Left hindlimb (tissue), 1 donor: ENCODE data around the gene GALT.
"Not testable (repeated sequence)": the region's sequence is repeated elsewhere in the genome, so short reads cannot be mapped to it uniquely, and the experiment has no call there.

ENCODE experiments used
- DNase-seq: peaks from one replicate; pipeline ENCODE4 v3.0.0-alpha.2; 2018

Gene GALT

DNA sequence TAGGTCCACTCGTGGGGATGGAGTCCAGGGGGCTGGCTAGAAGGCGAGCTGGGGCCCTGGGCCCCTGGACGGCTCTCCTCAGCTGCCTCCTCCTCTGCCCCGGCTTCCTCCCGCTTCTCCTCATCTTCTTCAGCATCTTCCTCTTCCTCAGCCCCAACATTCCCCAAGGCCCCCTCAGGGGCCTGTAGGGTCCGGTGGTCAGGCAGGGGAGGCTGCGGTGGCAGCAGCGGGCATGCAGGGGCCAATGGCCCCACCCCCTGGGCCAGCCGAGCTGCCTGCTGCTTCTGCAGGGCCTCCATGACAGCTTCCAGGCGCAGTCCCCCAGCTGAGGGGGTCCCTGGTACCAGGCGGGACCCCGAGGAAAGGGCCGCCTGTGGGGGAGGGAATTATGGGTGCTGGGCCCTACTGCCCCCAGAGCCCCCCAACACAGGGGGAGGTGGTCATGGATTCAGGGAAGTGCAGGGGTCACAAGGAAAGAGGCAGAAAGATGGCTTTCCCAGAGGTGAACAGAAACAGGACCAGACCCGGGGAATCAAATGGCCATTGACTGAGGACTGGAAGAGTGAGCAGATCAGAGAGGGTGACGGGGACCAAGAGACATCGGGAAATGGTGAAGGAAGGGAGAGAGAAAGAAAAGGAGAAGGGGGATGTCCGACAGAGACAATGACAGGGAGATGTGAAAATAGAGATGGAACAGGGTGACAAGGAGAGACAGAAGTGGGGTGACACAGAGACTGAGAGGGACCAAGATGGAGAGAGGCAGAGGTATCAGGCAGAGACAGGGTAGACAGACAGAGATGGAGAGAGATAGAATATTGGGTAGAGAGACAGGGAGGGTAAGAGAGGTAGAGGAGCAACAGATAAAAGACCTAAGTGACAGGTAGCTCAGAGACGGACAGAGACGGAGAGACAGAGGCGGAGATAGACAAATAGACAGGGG, 18.5 kb upstream of the GALT start:
- no peak for DNase-seq

DNA sequence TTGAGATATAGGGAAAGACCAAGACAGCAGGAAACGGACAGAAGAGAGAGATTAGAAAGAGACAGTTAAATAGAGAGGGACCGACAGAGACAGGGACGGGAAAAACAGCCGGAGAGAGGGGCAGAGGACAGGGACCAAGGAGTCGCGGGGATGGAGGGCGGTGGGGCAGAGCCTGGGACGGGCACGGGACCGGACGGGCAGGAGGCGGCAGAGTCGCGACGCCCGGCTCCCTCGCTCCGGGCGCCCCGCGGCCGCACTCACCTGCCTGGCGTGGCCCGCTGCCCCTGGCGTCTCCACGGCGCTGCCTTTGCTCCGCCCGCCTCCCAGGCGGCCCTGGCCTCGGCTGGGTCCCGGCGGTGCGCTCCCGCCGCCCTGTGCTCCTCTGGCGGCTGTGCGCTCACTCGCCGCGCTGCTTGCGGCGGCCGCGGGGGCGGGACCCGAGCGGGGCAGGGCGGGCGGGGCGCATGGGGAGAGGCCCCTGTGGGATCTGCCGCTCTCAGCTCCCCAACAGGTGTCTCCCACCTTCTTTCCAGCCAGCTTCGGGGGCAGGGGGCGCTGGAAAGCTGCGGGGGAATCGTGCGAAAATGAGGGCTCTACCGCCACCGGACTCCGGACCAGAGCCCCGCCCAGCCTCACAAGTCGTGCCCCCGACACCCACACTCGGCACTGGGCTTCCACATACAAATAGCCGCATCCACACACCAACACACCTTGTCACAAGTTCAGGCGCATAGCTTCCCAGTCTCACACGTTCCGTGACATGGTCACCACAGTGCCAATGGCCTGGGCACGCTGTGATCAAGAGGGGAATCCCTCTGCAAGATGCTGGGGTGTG, 17.6 kb upstream of the GALT start, which contains the start of gene ARID3C:
Gene ARID3C, minus strand, starts transcription at position 411 of the 835 bp plus-strand sequence. CDS start 1,052 bp downstream, outside the sequence.
- no peak for DNase-seq

DNA sequence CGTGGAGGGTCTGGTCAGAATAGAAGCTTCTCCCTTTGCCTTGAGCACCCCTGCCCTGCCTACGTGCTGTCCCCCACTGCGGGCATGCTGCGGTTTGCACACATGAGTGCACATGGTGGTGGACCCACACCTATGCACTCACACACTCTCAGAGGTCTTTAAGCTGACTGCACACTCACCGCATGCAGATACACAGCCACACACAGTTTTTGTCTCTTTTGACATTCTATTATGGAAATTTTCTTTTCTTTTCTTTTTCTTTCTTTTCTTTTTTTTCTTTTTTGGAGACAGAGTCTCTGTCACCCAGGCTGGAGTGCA, 17.0 kb upstream of the GALT start:
- DNase-seq, result no peak

DNA sequence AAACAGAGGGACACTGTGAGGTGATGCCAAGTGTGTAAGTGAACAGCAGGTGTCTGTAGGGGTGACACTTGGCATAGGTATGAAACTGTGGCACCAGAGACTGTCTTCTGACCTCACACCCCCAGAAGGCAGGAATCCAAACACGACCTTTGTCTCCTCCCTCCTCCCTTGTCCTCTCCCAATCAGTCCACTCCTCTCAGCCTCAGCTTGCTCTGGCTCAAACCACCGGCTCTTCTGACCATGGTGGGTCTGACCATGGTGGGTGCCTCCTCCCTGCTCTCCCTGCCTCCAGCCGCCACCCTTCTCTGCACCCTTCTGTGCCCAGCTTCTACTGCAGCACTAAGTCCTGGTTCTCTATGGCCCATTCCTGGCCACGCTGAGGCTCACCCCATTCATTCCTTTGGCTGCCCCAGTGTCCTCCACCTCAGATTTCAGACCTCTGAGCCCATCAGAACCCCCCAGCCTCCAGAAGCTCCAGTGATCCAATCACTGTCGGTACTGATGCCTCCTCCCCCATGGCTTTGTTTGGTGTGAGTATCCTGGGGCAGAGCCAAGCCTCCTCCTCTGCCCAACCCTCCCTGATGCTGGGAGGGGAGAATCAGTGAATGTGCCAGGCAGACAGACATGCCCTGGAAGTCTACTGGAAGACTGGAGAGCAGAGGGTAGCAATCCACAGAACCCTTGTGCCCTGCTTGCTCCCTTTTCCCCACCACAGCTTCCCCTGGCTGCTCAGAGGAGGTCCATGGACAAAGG, 15.9 kb upstream of the GALT start:
- no peak for DNase-seq

DNA sequence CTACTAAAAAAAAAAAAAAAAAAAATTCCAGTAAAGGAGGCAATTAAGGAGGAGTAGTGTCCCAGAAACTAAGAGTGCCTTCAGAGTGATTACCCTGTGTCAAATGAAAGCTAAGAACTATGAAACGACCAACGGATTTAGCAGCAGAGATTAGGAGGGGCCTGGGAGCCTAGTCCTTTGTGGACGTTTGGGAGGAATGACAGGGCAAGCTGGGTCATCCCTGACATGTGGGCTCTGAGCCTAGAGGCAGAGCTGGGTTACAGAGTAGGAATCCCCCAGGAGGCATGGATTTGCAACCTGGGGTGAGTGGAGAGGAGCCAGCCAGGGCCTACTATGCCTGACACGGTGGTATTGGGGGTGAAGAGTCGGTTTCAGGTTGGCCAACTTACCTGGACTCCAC, 13.3 kb upstream of the GALT start:
- DNase-seq, result no peak

DNA sequence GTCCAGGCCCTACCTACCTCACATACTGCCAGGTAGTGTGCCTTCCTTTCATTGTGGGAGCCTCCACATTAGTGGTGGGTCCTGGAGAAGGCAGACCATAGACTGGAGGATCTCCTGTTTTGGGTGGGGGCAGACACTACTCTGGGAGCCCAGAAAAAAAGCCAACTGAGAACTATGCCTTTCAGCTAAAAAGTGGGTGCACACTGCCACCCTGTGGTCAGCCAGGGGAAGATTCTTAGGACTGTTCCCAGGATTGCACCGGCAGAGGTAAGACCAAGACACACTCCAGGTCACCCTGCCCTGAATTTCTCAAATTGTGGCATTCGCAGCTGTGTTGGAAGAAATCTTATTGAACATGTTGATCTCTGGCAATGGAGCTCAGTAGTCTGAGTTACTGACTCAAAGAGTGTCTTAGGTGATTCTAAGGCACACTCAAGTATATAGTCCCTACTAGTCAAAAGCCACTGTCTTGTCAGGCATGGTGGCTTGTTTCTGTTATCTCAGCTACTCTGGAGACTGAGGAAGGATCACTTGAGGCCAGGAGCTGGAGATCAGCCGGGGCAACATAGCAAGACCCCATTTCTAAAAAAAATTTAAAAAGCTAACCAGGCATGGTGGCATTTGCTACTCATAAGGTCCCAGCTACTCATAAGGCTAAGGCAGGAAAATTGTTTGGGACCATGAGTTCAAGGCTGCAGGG, 12.5 kb upstream of the GALT start:
- peak; percentile 77 for DNase-seq

DNA sequence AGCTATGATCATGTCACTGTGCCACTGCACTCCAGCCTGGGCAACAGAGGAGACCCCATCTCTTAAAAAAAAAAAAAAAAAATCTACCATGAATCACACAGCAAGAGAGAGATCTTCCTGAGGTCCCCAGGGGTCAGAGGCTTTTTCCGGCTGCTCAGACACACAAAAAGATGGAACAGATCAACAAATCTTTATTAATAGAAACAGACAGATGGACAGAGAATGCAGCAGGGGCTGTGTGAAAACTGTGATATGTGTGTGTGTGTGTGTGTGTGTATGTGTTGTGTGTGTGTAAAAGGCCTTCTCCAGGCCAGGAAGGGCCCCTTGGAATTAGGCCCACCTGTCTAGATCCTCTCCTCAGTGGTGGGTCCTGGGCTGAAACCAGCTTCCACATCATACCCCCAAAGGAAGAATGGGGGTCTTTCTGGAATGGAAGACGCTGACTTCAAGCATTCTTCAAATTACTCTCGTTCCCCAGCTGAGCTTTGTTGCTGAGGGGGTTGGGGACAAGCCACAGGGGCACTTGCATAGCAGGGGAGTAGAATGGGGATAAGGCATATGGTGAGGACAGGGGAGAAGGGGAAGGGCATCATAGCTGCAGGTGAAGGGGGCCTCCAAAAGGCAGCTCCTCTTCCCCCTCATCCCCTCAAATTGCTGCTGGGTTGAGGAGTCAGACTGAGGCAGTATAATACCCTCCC, 11.8 kb upstream of the GALT start:
- DNase-seq, result no peak

DNA sequence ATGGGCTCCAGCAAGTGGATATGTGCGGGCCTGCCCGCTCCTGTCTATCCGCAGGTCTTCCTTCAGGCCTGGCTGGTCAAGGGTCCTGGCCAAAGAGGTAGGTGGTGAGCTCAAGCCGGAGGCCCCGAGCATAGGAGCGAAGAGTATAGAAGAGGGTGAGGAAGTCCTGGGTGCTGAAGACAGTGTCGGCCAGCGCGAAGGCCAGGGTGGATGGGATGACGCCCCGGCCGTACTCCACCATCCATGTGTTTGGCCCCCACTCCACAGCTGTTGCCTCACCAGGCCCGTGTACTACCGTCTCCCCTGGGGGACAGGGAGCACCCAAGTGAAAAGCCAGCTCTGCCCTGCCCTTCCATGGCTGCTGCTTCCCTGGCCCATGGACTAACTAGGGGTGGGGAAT, 10.9 kb upstream of the GALT start:
- no peak for DNase-seq

DNA sequence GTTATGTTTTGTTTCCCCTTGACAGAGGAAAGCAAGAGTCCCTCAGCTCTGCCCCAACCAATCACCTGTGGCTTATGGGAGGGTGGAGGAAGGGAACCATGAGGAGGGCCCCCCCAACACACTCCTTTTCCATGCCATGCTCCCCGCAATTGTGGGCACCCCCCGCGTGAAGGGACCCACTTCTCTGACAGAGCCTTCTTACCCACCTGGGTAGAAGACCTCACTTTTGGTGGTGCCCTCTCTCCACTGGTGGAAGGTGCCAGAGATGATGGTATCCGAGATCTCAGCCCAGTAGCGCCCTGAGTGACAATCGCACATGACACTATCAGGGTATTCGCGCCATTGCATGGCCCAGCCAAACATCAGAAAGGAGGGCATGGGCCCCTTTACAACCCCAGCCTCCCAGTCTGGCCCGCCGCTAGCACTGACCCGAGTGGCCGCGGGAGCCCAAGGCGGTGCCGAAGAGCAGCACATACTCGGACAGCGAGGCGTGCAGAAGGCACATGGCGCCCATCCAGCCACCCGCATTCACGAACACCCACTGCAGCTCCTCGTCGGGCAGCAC, 9.6 kb upstream of the GALT start:
- no peak for DNase-seq

DNA sequence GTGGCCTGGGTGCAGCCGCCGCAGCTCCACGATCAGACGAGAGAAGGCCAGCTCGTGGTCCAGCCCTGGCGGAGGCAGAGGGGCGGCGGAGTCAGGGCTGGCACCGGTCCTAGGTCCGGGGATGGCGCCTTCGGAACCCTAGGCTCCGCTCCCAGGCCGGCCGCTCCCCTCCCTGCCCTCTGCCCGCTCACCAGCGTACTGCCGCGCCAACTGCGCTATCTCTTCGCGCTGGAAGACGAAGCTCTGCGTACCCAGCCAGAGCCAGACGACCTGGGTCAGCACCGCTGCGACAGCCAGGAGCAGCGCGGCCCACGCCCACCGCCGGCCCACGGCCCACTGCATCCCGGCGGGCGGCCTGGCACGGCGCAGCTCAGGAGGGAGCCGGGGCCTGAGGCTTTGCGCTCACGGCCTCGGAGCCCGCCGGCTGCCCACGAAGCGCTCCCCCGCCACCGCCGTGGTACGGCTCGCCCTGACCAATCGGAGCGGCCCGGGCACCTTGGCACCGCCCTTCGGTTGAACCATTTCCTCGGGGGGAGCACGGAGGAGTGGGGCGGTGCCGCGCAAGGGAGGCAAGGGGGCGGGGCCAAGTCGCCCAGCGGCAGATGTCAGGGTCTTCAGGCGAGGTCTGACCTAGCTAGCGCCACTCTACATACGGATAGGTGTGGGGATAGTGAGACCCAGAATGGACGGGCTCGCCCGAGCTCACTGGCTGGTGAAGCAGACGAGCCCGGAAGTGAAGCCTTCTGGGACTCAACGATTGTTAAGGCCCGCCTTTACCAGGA, 8.9 kb upstream of the GALT start, which contains the start of gene SIGMAR1:
Gene SIGMAR1, minus strand, starts transcription at position 432 of the 782 bp plus-strand sequence. Its CDS starts 90 bp downstream, at position 342.
- DNase-seq, result peak; percentile 95

DNA sequence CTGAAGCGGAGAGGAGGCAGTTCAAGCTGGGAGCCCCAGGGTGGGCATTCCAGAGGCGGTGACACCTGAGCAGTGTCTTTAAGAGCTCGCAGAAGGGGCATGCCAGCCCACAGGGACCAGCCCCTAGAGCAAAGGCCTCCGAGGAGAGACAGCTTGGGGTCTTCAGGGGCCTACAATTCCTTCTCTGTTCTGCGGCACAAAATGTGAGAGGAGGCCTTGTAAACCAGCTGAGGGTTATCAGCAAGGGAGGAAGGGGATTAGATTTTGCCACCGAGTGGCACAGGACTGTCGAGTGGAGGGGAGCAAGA, 8.4 kb upstream of the GALT start:
- no peak for DNase-seq

DNA sequence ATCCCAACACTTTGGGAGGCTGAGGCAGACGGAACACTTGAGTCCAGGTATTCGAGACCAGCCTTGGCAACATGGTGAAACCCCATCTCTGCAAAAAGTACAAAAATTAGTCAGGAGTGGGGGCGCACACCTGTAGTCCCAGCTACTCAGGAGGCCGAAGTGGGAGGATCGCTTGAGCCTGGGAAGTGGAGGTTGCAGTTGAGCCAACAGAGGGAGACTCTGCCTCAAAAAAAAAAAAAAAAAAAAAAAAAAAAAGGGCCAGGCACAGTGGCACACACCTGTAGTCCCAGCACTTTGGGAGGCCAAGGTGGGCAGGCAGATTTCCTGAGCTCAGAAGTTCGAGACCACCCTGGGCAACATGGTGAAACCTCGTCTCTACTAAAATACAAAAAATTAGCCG, 7.2 kb upstream of the GALT start:
- DNase-seq, result not testable (repeated sequence)

DNA sequence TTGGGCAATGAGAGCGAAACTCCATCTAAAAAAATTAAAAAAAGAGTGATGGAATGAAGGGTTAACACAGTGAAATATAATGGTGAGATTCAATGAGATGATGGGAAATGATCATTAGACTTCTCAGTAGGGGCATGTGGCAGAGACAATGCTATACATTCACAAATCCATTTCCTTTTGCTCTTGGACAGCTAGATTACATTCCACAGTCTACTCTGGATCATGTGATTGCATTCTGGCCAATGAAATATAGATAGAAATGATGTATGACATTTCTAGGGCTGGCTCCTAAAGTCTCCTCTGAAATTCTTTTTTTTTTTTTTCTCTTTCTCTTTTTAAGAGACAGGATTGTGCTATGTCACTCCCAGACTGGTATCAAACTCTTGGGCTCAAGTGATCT, 3.8 kb upstream of the GALT start:
- DNase-seq, result no peak

DNA sequence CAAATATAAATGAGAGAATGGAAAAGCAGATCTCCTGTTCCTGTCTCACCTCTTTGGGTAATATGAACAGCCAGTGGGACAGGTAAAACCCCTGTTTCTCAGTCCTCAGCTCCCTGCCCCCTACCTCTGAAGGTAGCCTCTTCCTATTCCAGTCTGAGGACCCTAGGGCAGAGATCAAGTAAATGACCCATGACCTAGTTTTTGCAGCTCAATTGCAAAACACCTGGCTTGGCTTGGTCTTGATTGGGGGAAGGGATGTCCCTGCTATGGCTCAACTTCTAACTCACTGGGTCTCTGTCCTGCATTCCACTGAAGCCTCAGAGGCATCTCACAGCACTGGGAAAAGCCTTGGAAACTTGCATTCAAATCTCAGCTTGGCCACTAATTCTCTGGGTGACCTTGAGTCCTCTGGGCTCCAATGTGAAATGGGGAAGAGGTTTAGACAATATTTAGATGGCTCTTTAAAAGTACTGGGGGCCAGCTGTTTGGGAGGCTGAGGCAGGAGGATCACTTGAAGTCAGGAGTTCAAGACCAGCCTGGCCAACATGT, 1.6 kb upstream of the GALT start:
- no peak for DNase-seq

DNA sequence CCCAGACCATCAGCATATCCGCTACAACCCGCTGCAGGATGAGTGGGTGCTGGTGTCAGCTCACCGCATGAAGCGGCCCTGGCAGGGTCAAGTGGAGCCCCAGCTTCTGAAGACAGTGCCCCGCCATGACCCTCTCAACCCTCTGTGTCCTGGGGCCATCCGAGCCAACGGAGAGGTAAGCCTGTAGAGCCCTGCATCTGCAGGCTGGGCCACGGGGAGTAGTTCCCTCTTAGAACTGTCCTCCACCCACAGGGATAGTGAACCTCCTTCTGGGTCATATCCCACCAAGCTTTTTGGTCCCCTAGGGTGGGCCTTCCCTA, 569 bp downstream of the GALT start:
- DNase-seq, result no peak

DNA sequence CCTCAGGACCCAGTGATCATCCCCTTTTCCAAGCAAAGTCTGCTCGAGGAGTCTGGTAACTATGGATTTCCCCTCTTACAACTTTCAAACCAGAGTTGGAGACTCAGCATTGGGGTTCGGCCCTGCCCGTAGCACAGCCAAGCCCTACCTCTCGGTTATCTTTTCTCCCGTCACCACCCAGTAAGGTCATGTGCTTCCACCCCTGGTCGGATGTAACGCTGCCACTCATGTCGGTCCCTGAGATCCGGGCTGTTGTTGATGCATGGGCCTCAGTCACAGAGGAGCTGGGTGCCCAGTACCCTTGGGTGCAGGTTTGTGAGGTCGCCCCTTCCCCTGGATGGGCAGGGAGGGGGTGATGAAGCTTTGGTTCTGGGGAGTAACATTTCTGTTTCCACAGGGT, 1.2 kb downstream of the GALT start:
- DNase-seq, result no peak

DNA sequence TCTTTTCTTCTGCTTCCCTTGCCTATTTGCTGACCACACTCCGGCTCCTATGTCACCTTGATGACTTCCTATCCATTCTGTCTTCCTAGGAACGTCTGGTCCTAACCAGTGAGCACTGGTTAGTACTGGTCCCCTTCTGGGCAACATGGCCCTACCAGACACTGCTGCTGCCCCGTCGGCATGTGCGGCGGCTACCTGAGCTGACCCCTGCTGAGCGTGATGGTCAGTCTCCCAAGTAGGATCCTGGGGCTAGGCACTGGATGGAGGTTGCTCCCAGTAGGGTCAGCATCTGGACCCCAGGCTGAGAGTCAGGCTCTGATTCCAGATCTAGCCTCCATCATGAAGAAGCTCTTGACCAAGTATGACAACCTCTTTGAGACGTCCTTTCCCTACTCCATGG, 2.2 kb downstream of the GALT start:
- DNase-seq, result no peak

DNA sequence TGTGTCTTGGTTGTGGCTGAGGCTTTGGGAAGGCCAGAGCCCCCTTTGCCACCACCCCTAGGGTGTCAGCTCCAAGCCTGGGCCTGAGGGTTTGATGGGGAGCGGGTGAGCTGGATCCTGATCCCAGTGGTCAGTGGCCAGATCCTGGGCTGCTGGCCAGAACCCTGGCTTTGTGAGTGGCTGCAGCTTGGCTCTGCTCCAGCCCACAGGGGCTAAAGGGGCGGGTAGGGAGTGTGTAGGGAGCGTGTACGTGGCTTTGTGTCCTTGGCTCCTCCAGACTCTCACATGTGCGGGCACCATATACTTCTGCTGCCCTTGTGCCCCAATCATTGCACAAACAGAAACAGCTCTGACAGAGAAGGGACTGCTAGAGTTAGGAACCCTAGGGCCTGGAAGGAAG, 4.3 kb downstream of the GALT start:
- DNase-seq, result peak; percentile 68

DNA sequence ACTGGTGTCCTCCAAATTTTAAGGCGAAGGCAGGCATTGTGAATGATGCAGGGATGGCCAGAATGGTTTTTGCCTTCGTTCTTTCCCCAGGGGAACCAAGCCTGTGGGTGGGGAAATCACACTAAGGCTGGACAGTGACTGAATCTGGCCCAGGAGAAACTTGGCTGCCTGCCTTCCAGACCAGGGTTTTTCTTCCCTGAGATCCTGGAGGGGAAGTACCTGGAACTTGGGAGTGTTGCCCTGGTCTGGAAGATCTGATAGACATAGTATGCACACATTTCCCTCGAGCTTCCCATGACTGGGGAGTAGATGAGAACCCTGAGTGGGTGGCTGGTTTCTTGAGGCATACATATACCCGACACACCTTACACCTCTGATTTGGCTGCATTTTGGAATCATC, 4.8 kb downstream of the GALT start:
- DNase-seq, result no peak

DNA sequence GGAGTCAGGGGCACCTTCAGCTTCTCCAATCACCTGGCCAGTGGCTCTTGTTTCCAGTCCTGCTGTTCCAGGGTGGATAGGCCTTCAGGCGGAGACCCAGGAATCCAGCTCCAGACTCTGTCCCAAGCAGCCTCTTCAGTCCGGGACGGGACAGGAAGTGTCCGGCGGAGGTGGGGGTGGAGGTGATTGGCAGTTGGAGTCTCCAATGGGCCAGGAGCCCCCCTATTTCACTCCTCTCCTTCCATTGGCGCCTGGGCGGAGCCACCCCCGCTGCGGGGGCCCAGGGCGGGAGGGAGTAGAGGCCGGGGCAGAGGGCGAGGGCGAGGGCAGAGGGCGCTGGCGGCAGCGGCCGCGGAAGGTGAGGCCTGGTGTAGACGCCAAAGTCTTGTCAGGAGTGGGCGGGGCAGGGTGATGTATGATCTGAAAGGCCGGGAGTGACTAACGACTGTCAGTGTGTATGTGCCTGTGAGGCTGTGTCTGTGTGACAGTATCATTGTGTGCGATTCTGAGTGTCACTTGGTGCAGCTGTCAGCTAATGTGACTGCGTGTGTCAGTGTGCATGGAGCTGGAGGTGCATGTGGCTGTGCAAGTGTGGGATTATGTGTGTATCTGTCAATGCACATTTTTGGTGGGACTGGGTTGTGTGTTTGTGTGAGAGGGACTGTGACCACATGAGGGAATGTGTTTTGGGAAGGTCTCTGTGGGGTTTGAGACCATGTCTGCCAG, 5.6 kb downstream of the GALT start, which contains the start of gene IL11RA:
Gene IL11RA, plus strand, starts transcription at position 310 of the 726 bp plus-strand sequence. CDS start 3,033 bp downstream, outside the sequence.
- DNase-seq, result peak; percentile 91
